Measurements from ENCODE around the gene DOK6.
A peak's percentile ranks its signal among the peaks of the same experiment; 100 is the strongest.
"Not testable (repeated sequence)": the region's sequence is repeated elsewhere in the genome, so short reads cannot be mapped to it uniquely, and the experiment has no call there.

Gene DOK6

DNA sequence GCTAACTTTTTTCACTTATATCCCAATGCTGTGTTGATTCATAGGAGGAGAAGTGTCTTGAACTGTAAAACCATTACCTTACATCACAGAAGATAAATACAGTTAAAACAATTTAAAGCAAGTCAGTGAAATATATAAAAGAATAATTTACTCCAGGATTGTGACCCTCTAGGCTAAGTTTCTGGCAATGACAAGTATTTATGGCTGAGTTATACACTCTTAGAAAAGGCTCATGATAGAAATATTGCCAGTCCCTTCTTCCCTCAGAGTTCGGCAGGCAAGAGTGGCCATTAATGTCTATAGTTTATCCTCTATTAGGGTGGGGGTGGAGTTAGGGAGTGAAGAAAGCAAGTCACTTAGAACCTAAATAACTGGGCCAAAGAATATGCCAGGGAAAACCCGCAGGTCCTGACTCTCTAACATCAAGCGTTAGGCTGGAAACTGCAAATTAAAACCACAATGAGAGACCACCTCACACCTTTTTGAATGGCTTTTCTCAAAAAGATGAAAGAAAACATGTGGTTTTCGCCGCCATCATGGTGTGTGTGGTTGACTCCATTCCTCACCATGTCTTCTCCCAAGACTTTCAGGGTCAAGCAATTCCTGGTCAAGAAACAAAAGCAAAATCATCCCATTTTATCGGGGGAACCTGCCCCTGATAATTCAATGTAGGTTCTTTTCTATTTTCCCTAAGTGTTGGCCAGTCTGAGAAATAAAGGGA is 477.7 kb downstream of the DOK6 start:
- no peak for DNase-seq

DNA sequence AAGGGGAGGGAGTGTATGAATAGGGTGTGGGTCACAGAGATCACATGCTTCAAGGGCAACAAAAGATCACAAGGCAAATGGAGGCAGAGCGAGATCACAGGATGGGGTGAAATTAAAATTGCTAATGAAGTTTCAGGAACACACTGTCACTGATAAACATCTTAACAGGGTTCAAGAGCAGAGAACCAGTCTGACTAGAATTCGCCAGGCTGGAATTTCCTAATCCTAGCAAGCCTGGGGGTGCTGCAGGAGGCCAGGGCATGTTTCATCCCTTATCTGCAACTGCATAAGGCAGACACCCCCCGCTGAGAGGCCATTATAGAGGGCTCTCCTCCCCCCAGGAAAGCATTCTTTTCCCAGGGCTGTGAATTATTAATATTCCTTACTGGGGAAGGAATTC is 478.4 kb downstream of the DOK6 start:
- not testable (repeated sequence) for DNase-seq

DNA sequence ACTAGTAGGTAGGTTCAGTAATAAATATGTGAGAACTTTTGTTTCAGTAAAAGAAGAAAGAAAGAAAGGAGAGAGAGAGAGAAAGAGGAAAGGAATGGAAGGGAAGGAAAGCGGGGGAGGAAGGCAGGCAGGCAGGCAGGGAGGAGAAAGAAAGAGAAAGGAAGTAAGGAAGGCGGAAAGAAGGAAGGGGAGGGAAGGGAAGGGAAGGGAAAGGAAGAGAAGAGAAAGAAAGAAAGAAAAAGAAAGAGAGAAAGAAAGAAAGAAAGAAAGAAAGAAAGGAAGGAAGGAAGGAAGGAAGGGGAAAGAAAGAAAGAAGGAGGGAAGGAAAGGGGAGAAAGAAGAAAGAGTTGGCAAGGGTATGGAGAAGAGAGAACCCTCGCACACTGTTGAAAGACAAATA is 479.4 kb downstream of the DOK6 start:
- no peak for DNase-seq

DNA sequence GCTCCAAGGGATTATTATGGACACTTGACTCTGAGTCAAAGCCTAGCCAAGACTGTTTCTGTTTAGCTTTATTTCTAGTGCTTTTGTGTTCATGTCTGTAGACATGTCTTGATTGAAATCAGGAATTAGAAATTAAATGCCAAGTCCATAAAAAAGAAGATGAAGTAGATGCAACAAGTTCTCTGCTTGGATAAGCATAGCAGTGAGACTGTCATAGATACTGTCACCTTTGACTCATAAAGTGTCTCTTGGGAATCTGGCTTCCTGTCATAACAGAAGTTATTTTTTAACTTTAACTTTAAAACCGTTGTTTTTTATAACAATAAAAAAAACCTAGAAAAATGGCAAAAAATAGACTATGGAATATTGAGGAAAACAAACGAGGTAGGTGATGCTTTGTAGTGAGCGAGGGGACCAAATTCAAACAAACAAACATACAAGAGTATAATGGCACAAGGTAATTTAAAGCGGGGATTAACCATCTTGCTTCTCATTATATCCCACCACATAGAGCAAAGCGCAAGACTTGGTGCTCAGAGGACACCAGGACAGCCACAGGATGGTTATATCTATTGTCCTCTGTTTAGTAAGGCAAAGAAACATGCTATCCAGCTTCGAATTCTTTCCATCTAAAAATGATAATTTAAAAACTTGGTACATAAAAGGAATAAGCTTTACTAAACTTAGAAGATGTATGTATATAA is 482.4 kb downstream of the DOK6 start:
- no peak for DNase-seq

DNA sequence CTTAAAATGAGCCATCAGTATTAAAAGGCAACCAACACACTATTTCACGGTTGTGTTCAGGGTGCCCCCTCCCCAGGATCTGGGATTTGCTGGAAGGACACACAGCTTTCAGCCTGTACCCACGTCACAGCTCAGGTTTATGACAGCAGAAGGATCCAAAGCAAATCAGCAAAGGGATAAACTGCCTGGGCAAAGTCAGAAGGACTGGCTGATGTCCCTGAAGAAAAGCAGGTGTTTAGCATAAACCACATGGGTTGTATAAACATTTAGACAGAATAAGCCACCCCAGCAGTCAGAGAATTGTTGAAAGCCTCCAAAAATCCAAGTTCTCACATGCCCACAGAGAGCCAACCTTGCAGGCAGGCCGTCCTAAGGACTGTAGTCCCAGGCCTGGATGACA is 483.1 kb downstream of the DOK6 start:
- DNase-seq, result no peak

DNA sequence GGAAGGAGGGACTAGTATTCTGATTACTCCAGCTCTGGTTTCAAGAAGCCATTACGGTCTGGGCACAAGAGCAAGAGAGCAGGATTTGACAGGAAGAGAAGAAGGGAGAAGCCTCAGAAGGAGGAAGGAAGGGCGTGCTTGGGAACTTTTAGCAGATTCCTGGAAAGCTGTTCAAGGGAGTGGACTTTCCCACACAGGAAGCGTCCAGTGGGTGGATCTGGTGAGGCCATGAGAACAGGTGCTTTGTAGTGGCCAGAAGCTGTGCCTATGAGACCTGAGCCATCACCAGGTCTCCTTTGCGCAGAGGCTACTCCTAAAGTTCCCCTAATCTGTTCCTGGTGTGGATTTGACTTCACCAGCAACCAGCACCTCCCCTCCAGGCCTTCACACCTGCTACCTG is 484.7 kb downstream of the DOK6 start:
- no peak for DNase-seq

DNA sequence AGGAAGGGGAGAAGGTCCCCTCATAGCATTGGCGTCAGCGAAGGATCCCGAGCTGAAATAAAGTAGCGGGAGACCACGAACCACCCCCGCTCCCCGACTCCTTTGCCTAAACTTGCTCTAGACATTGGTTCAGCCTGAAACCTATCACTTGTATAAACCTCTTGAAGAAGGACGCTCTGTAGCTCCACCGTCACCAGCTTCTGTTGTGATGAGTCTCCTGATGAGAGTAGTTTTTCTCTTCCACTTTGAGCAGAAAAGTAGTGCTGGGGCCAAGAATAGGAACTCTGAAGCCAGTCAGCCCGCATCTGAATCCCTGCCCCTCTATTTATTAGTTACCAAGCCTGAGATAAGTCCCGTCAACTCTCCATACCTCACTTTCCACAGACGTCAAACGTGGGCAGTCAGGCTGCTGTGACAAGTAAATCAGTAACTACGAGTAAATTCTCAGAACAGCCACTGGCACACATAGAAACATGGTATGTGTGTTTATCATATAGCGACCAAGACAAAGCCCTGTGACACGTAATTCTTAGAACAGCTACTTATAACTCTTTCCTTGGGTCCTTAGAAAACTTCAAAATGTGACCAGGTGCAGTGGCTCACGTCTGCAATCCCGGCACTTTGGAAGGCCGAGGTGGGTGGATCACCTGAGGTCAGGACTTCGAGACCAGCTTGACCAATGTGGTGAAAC is 485.3 kb downstream of the DOK6 start:
- DNase-seq, result no peak

DNA sequence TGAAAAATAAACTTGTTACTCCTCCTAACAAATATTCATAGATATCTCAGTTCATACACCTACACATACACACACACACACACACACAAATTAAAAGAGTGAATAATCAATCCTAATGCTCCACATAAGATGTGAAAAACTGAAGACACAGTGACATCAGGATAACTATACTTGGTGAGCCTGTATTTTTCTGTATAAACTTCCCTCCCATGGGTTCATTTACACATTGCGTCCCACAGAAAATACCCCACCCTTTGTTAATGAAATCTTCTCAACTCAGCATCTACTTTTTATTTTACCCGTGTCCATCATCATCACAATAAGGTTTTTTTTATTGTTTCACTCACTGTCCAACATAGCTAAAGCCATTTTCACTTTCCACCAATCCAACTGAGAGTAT is 486.6 kb downstream of the DOK6 start:
- no peak for DNase-seq

DNA sequence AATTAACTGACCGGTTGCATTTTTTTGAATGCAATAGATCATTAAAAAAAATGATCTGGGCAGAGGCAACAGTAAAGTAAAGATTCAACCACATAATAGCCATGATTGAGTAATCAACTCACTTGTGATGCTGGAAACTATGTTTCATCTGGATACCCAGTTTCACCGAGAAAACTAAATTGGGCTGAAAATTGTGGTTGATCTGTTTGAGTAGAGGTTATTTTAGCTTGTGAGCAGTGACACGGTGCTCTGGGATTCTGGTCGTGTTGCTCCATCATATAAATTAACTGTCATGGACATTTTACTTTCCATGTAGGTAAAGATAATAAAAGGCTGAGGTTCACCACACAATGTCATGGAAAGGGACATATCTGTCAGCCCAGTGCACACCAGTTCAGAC is 488.3 kb downstream of the DOK6 start:
- no peak for DNase-seq

DNA sequence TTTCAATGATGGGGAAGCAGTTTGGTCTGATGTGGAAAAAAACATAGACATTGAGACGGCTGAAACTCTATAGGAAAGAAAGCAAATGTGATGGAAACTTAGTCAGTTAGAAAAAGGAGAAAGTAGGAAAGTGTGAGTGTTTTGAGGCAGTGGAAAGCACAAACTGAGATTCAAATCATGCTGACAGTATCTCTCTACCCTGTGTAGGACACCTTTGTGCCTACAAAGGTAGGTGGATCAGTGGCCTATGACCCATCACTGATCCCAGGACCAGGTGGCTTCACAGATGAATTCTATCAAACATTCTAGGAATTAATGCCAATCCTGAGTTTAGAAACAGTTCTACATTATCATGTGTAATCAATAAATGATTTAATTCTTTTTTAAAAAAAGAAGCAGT is 489.9 kb downstream of the DOK6 start:
- DNase-seq, result no peak

DNA sequence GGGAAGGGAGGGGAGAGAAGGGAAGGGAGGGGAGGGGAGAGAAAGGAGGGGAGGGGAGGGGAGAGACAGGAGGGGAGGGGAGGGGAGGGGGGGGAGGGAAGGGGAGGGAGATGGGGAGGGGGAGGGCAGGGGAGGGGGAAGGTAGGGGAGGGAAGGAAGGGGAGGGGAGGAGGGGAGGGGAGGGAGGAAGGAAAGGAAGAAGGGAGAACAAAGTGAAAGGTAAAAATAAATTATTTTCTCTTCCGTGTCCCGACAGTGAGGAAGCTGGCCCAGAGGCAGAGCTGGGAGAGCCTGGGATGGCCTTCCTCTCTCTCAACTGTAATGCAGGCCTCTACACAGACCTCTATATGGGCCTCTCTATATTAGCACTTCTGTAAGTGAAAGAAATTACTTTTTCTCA is 493.8 kb downstream of the DOK6 start:
- DNase-seq, result no peak

DNA sequence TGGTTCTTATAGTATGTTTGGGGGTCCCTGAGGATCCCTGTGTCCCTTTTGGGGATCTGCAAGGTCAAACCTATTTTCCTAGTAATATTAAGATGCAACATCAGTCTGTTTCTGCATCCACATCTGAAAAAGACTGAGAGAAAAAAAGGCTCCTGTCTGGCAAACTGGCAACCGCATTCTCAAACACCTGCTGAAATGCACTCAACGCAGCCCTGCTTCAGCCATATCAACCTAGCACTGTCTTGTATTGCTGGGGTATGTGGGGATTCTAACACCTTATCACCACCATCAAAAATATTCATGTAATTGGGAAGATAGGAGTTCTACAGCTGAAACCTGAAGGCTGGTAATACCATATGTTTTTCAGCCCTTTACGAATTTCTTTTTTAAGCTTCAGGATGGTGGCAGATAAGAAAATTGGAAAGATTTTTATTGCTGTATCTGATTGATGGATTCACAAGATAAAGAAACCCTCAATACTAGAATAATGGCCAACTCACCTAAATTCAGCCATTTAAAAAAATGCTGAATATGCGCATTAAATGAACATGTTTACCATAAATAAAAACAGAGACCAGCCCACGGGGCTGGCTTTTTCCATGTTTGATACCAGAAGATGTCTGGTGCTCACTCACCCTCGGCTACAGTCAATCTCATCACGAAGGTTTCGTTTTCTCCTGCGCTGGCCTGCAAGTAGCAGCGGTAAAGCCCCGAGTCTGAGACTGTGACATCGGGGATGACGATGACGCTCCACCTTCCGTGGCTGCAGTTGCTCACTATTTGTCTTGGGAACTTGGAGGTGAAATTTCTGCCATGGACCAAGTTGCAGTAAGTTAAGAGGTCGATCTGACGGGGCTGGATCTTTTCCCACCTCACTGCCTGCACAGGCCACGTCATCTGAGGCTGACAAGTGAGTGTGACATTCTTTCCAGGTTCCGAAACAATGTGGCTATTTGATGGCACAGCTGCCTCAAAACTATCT is 494.7 kb downstream of the DOK6 start:
- DNase-seq, result no peak

DNA sequence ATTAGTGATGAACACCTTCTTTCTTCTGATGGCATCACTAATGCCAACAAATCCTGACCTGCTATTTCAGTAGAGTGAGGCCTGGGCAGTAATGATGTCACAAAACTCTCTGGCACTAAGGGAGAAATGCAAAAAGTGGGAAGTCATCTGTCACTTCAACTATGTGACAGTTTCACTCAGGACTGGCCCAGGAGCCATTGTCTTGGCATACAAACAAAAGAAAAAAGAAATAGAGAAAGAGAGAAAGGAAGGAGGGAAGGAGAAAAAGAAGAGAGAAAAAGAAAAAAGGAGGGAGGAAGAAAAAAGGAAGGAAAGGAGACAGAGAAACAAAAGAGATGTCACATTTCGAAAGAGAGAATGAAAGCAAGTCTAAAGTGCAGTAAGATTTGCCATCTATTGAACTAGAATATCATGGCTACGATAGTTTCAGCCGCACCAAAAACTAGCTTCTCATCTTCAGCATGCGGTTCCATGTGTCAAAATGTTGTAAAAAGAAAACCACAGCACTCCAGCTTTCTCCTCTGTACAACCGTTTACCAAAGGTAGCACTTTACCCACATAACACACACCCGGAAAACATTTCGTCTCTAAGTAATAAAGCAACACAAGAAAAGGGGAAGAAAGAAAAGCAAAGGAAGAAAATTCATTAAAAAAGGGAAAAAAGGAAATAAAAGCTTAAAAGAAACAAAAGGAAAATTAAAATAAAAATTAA is 496.9 kb downstream of the DOK6 start:
- DNase-seq, result peak; percentile 12

DNA sequence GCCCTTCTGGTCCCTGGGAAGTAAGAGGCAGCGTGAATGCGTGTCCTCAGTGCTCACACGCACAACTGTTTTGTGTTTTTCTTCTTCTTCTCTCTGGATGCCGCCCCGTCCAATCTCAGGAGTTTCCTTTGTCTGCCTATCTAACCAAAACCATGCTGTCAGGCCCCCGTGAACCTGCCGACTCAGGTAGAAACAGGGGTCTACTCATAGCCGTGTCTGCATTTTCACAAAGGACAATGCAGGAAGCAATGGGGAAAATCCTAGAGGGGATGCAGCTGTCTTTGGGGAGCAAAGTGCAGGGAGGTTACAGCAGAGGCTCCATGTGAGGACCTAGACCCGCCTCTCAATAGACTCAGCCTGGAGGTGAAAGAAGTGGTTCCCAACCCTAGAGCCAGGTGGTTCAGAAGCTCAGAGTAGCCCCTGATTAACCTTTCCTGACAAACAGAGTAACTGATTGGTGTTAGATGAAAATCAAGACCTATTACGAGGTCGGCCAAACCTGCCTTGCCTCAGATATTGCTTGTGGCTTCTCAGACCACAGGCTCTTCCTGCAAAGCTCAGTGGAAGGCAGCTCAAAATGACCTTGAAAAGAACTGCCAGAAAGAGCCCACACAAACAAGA is 497.7 kb downstream of the DOK6 start:
- DNase-seq, result peak; percentile 55
